Measurements from ENCODE around the gene NMT2.

- TF ChIP-seq CTCF (IDR thresholded peaks at IDR 0.05): no peak
- TF ChIP-seq POLR2A (IDR thresholded peaks at IDR 0.05): no peak
These were observed 65.0 kb downstream of the NMT2 start for GRCh38 chr10:15103513-15103912.

Data from prostate gland (tissue), 2 donors.